ENCODE measurements around the gene ZFP69. TPM values are rescaled to one million over a fixed set of nuclear protein-coding genes. Genes with fewer than 3 reads are reported as not detected.

ZFP69 gene
- total RNA-seq, 1 donor from 2014 or later, result 3.9 TPM

- intact Hi-C loops (cut with micrococcal nuclease), result loop anchor here (1.0 to 10.0 kb wide), 6 partner anchors 23 to 333 kb away; partner anchors contain the start of genes CITED4, EXO5, RIMS3 and ZFP69
- peaks cover 26% of the 10 kb centered on the region for H3K4me1 Mint-ChIP-seq (ENCODE audit: low read depth)
- DNase-seq (ENCODE audit: low spot score), result peak; percentile 83
- peaks cover 2% of the 10 kb centered on the region for H3K27me3 Mint-ChIP-seq (ENCODE audit: insufficient read depth)
- peak within 1 kb of the TSS; percentile 97 for H3K4me3 Mint-ChIP-seq
- H3K36me3 Mint-ChIP-seq (ENCODE audit: low read depth), result peaks cover 24% of the 10 kb centered on the region
- peak within 1 kb of the TSS; percentile 88 for H3K27ac Mint-ChIP-seq
- peaks cover 21% of the 10 kb centered on the region for H3K9me3 Mint-ChIP-seq
Measured at GRCh38 chr1:40531381-40532061, 54.4 kb downstream of the ZFP69 start, which contains the start of gene ZNF684. TSS of gene ZNF684 (plus strand) at chr1:40531637. CDS start at chr1:40533167, 1,530 bp downstream.

GRCh38 chr1:40532062-40532389 lies 54.9 kb downstream of the ZFP69 start:
- H3K36me3 Mint-ChIP-seq (ENCODE audit: low read depth), result peaks cover 24% of the 10 kb centered on the region
- H3K27me3 Mint-ChIP-seq (ENCODE audit: insufficient read depth), result peaks cover 2% of the 10 kb centered on the region
- peak overlapping the region; percentile 88 for H3K27ac Mint-ChIP-seq
- H3K4me3 Mint-ChIP-seq, result peak overlapping the region; percentile 97
- H3K9me3 Mint-ChIP-seq, result peaks cover 21% of the 10 kb centered on the region
- intact Hi-C loops (cut with micrococcal nuclease), result loop anchor here (2.0 to 10.0 kb wide), 2 partner anchors 133 to 333 kb away; partner anchors contain the start of genes CITED4 and RIMS3
- no peak for DNase-seq (ENCODE audit: low spot score)
- H3K4me1 Mint-ChIP-seq (ENCODE audit: low read depth), result peaks cover 26% of the 10 kb centered on the region

- DNase-seq (ENCODE audit: low spot score), result peak; percentile 11
- Mint-ChIP-seq H3K27ac (no peak overlapping the region), H3K4me3 (peak overlapping the region; percentile 97), H3K27me3 (ENCODE audit: insufficient read depth) (peaks cover 2% of the 10 kb centered on the region), H3K9me3 (peaks cover 13% of the 10 kb centered on the region), H3K36me3 (ENCODE audit: low read depth) (peaks cover 27% of the 10 kb centered on the region), H3K4me1 (ENCODE audit: low read depth) (peaks cover 26% of the 10 kb centered on the region)
- intact Hi-C loops (cut with micrococcal nuclease), result loop anchor here (2.0 to 10.0 kb wide), 2 partner anchors 132 to 332 kb away; partner anchors contain the start of genes CITED4 and RIMS3
Measured at GRCh38 chr1:40532844-40533424, 55.8 kb downstream of the ZFP69 start.

GRCh38 chr1:40534589-40534988 lies 57.5 kb downstream of the ZFP69 start:
- Mint-ChIP-seq H3K4me3 (no peak overlapping the region), H3K36me3 (ENCODE audit: low read depth) (peaks cover 27% of the 10 kb centered on the region), H3K27ac (no peak overlapping the region), H3K27me3 (ENCODE audit: insufficient read depth) (peaks cover 2% of the 10 kb centered on the region), H3K4me1 (ENCODE audit: low read depth) (peaks cover 26% of the 10 kb centered on the region), H3K9me3 (peaks cover 13% of the 10 kb centered on the region)
- intact Hi-C loops (cut with micrococcal nuclease), result loop anchor here (10.0 kb wide), 1 partner anchor 330 kb away; the partner anchor contains the start of gene CITED4
- no peak for DNase-seq (ENCODE audit: low spot score)

GRCh38 chr1:40535732-40536131 lies 58.6 kb downstream of the ZFP69 start:
- Mint-ChIP-seq H3K27me3 (ENCODE audit: insufficient read depth) (no peaks in the 10 kb centered on the region), H3K36me3 (ENCODE audit: low read depth) (peaks cover 32% of the 10 kb centered on the region), H3K4me1 (ENCODE audit: low read depth) (peaks cover 25% of the 10 kb centered on the region), H3K27ac (no peak overlapping the region), H3K9me3 (peaks cover 6% of the 10 kb centered on the region), H3K4me3 (no peak overlapping the region)
- intact Hi-C loops (cut with micrococcal nuclease), result loop anchor here (10.0 kb wide), 1 partner anchor 329 kb away; the partner anchor contains the start of gene CITED4
- DNase-seq (ENCODE audit: low spot score), result no peak

GRCh38 chr1:40539338-40539737 lies 62.2 kb downstream of the ZFP69 start:
- Mint-ChIP-seq H3K27me3 (ENCODE audit: insufficient read depth) (no peaks in the 10 kb centered on the region), H3K4me3 (no peak overlapping the region), H3K4me1 (ENCODE audit: low read depth) (no peaks in the 10 kb centered on the region), H3K36me3 (ENCODE audit: low read depth) (peaks cover 45% of the 10 kb centered on the region), H3K9me3 (peaks cover 6% of the 10 kb centered on the region), H3K27ac (no peak overlapping the region)
- intact Hi-C loops (cut with micrococcal nuclease), result loop anchor here (10.0 kb wide), 1 partner anchor 325 kb away; the partner anchor contains the start of gene CITED4
- no peak for DNase-seq (ENCODE audit: low spot score)

Other genes with a start within 250 kb of the ZFP69 start
- not detected in 2 replicates for gene TMCO2, start 229.4 kb upstream of the ZFP69 start, total RNA-seq
- gene ZMPSTE24, start 219.1 kb upstream of the ZFP69 start, total RNA-seq, result 50.2 and 56.0 TPM in 2 replicates
- 20.4 and 22.3 TPM in 2 replicates for gene COL9A2, start 160.0 kb upstream of the ZFP69 start, total RNA-seq
- 196 and 201 TPM in 2 replicates for gene SMAP2, start 103.6 kb upstream of the ZFP69 start, total RNA-seq
- gene ZFP69B, start 26.8 kb upstream of the ZFP69 start, total RNA-seq, result 5.1 and 5.8 TPM in 2 replicates
- 18.2 and 18.3 TPM in 2 replicates for gene EXO5, start 31.5 kb downstream of the ZFP69 start, total RNA-seq
- 4.9 and 6.0 TPM in 2 replicates for gene ZNF684, start 54.3 kb downstream of the ZFP69 start, total RNA-seq
- gene RIMS3, start 188.4 kb downstream of the ZFP69 start, total RNA-seq, result 1.5 and 1.9 TPM in 2 replicates
- 79.0 and 85.1 TPM in 2 replicates for gene NFYC, start 214.4 kb downstream of the ZFP69 start, total RNA-seq